ENCODE measurements around the gene MARCHF9.
A peak's percentile ranks its signal among the peaks of the same experiment; 100 is the strongest.

- TF ChIP-seq EZH2 (IDR thresholded peaks at IDR 0.05): no peak
- TF ChIP-seq POLR2AphosphoS5 (IDR thresholded peaks at IDR 0.05; ENCODE audit: borderline replicate concordance, low read depth, low read length): peak; percentile 79
- TF ChIP-seq FOXP2 (optimal IDR thresholded peaks at IDR 0.05; ENCODE audit: control extremely low read depth, extremely low read length, insufficient read depth): no peak
Observed at GRCh38 chr12:57751788-57752667, 2.9 kb upstream of the MARCHF9 start, which contains the start of gene CDK4.
